ENCODE measurements around the gene KCNG1. TPM values are rescaled to one million over a fixed set of nuclear protein-coding genes. Genes with fewer than 3 reads are reported as not detected.

KCNG1 gene
- total RNA-seq, 1 donor from 2014 or later, result 7.4 TPM

DNA sequence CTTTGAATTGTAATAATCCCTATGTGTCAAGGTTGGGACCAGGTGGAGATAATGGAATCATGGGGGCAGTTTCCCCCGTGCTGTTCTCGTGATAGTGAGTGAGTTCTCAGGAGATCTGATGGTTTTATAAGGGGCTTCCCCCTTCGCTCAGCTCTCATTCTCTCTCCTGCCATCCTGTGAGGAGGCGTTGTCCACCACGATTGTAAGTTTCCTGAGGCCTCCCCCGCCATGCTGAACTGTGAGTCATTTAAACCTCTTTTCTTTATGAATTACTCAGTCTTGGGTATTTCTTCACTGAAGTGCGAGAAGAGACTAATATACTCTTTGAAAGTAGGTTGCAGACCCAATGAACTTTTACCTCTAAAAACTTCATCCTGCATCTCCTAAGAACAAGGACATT lies 39.2 kb upstream of the KCNG1 start:
- ChIA-PET CTCF (no interaction called here), POLR2A (no interaction called here)
- Mint-ChIP-seq H3K4me1 (peaks cover 9% of the 10 kb centered on the region), H3K9me3 (no peaks in the 10 kb centered on the region), H3K4me3 (no peak overlapping the region), H3K27me3 (peaks cover 29% of the 10 kb centered on the region), H3K27ac (no peak overlapping the region), H3K36me3 (ENCODE audit: low read depth) (no peaks in the 10 kb centered on the region)
- intact Hi-C loops (cut with micrococcal nuclease), result no loop called here
- DNase-seq, result no peak
- TF ChIP-seq, protein P1, sequence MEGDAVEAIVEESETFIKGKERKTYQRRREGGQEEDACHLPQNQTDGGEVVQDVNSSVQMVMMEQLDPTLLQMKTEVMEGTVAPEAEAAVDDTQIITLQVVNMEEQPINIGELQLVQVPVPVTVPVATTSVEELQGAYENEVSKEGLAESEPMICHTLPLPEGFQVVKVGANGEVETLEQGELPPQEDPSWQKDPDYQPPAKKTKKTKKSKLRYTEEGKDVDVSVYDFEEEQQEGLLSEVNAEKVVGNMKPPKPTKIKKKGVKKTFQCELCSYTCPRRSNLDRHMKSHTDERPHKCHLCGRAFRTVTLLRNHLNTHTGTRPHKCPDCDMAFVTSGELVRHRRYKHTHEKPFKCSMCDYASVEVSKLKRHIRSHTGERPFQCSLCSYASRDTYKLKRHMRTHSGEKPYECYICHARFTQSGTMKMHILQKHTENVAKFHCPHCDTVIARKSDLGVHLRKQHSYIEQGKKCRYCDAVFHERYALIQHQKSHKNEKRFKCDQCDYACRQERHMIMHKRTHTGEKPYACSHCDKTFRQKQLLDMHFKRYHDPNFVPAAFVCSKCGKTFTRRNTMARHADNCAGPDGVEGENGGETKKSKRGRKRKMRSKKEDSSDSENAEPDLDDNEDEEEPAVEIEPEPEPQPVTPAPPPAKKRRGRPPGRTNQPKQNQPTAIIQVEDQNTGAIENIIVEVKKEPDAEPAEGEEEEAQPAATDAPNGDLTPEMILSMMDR (IDR thresholded peaks at IDR 0.05), result no peak
- no peak for ATAC-seq (ENCODE audit: low read depth)

DNA sequence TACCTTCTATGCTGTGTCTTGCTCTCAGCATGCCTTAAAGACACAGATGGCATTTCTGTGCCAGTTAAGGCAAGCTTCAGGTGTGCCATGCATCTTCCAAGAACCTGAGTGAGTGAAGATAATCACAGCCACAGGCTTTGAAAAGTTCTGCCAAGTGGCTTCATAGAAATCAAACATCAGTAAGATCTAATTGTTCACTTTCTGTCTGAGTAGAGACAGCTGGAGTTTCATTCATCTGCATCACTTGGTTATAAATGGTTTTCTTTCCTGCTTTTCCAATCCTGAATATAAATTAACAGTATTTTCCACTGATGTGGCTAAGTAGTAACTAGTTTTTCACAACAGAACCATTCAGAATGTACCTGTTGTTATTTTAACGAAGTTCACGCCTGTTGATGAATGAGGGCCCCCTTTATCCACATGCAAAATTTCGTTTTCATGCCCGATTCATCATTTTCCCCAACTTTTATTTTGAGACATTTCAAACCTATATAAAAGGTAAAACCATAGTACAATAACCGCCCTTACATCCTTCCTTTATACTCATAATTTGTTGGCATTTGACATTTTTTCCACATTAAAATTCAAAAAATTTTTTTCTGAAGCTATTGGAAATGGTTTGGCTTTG lies 38.6 kb upstream of the KCNG1 start:
- intact Hi-C loops (cut with micrococcal nuclease), result no loop called here
- DNase-seq, result no peak
- TF ChIP-seq, protein P1 (IDR thresholded peaks at IDR 0.05), result no peak
- Mint-ChIP-seq H3K27ac (no peak overlapping the region), H3K4me1 (peaks cover 9% of the 10 kb centered on the region), H3K4me3 (no peak overlapping the region), H3K9me3 (no peaks in the 10 kb centered on the region), H3K27me3 (peaks cover 30% of the 10 kb centered on the region), H3K36me3 (ENCODE audit: low read depth) (no peaks in the 10 kb centered on the region)
- ChIA-PET POLR2A (no interaction called here), CTCF (no interaction called here)
- no peak for ATAC-seq (ENCODE audit: low read depth)

DNA sequence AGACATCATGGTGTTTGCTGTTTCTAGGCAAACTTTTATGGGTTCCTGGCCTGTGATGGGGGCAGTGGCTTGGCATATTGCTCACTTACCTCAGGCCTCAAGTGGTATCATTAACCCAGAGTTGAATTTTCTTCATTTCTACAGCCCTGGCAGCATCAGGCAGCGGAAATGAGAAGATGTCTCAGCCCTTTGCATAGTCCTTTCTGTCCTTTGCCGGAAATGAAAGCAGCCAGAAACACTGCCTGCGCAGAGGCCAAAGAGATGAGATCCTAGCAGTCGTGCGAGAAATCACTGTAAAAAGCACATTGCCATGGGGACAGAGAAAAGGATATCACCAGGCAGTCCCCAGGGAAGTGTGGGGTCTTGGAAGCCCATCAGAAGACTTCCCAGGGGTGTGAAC lies 37.4 kb upstream of the KCNG1 start:
- CTCF ChIA-PET, result no interaction called here
- DNase-seq (no peak), ATAC-seq (ENCODE audit: low read depth) (no peak)
- no peaks in the 10 kb centered on the region for H3K36me3 Mint-ChIP-seq (ENCODE audit: low read depth)
- H3K27me3 Mint-ChIP-seq, result peaks cover 27% of the 10 kb centered on the region
- peaks cover 9% of the 10 kb centered on the region for H3K4me1 Mint-ChIP-seq
- H3K9me3 Mint-ChIP-seq, result no peaks in the 10 kb centered on the region
- no peak overlapping the region for H3K27ac Mint-ChIP-seq
- H3K4me3 Mint-ChIP-seq, result no peak overlapping the region
- POLR2A ChIA-PET, result no interaction called here
- TF ChIP-seq, protein P1 (IDR thresholded peaks at IDR 0.05), result no peak
- intact Hi-C loops (cut with micrococcal nuclease), result no loop called here

DNA sequence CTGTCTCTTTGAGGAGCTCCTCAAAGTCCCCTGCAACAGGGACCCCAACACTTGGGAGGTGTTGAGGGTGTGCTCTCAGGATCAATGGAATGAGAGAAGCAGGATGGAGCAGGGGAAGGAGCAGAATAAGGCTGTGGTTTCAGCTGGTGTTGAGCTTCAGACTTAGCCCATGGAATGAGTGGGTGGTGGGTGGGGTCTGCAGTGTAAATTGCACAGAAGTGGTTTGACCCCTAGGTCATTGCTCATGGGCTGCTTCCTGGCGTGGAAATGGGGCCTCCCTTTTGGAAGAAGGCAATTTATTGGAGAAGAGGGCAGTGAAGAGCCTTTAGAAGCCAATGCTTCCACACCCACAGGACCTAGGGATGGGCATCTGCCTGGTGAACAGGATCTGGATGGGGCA lies 37.0 kb upstream of the KCNG1 start:
- intact Hi-C loops (cut with micrococcal nuclease), result no loop called here
- Mint-ChIP-seq H3K36me3 (ENCODE audit: low read depth) (no peaks in the 10 kb centered on the region), H3K27me3 (peaks cover 25% of the 10 kb centered on the region), H3K4me1 (peaks cover 9% of the 10 kb centered on the region), H3K27ac (no peak overlapping the region), H3K9me3 (no peaks in the 10 kb centered on the region), H3K4me3 (no peak overlapping the region)
- TF ChIP-seq, protein P1 (IDR thresholded peaks at IDR 0.05), result no peak
- DNase-seq (no peak), ATAC-seq (ENCODE audit: low read depth) (no peak)
- ChIA-PET CTCF (no interaction called here), POLR2A (no interaction called here)

DNA sequence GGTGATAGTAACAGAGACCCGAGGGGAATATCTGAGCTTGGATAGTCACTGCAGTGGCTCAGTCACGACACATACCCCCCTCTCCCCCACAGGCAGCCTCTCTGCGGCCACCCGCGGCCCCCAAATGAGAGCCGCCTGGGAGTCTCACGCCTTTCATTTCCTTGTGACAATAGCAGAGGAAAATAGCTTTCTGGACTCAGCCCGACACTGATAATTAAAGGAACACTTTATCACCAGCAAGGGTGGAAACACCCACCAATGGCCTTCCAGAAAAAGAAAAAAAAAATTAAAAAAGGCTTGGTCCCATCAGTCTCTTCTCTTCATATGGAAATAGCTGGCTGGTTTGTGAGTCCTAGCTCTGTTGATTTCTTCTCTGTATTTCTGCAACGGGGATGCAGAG lies 35.1 kb upstream of the KCNG1 start:
- Mint-ChIP-seq H3K9me3 (no peaks in the 10 kb centered on the region), H3K4me3 (no peak overlapping the region), H3K36me3 (ENCODE audit: low read depth) (no peaks in the 10 kb centered on the region), H3K27me3 (peaks cover 29% of the 10 kb centered on the region), H3K4me1 (peaks cover 9% of the 10 kb centered on the region), H3K27ac (no peak overlapping the region)
- no peak for ATAC-seq (ENCODE audit: low read depth)
- TF ChIP-seq, protein P1 (IDR thresholded peaks at IDR 0.05), result no peak
- POLR2A ChIA-PET, result no interaction called here
- intact Hi-C loops (cut with micrococcal nuclease), result no loop called here
- CTCF ChIA-PET, result no interaction called here
- no peak for DNase-seq

Measured in activated B cell treated with CpG ODN at 0.5 μM for 24 hours (primary cell).